Common myeloid progenitor, CD34-positive (primary cell): ENCODE data around the gene ACSS2.

Source experiments
- CTCF ChIA-PET: fragments of 350-600 bp; sonication (Branson Sonifier 250); formaldehyde crosslinking; loops from one replicate; lab custom pipeline; 2021; ENCODE audit warnings: antibody characterized with exemption; lab: Charles Lee
- POLR2A ChIA-PET: fragments of 350-600 bp; sonication (Branson Sonifier 250); formaldehyde crosslinking; loops from one replicate; lab custom pipeline; 2021; ENCODE audit warnings: antibody characterized with exemption; lab: Charles Lee
- DNase-seq, 3 donors: peaks; one replicate each; pipeline versions ENCODE4 v3.0.0 to v3.0.0-alpha.2; 2013
- H3K27ac ChIP-seq, 2 experiments: 1 replicate in 1 of 2; 2 replicates in 1 of 2; pipeline ENCODE4 v1.7.0; 2013; ENCODE audit warnings: inconsistent platforms in 2 of 2, low read length in 2 of 2, mild to moderate bottlenecking in 2 of 2, low read depth in 1 of 2, moderate library complexity in 1 of 2; ENCODE audit not compliant: severe bottlenecking in 2 of 2, insufficient read depth in 1 of 2, poor library complexity in 1 of 2
- H3K27me3 ChIP-seq, 5 experiments: replicated peaks in 2 of 5; 1 replicate in 3 of 5; 2 replicates in 2 of 5; pipeline versions ENCODE4 v1.6.1 to v1.7.0; 2013; ENCODE audit warnings: low read length in 4 of 5, mild to moderate bottlenecking in 2 of 5, moderate library complexity in 2 of 5, inconsistent platforms in 1 of 5; ENCODE audit not compliant: insufficient read depth in 5 of 5, control insufficient read depth in 4 of 5
- H3K36me3 ChIP-seq, 4 experiments: 1 replicate in 2 of 4; 2 replicates in 2 of 4; pipeline versions ENCODE4 v1.6.1 to v1.7.0; 2013; ENCODE audit warnings: low read length in 3 of 4, control low read depth in 1 of 4, mild to moderate bottlenecking in 1 of 4; ENCODE audit not compliant: control insufficient read depth in 4 of 4, insufficient read depth in 4 of 4
- H3K4me1 ChIP-seq, 4 experiments: 1 replicate in 3 of 4; 2 replicates in 1 of 4; pipeline versions ENCODE4 v1.6.1 to v1.7.1; 2013; ENCODE audit warnings: low read length in 3 of 4, mild to moderate bottlenecking in 3 of 4, control low read depth in 1 of 4, inconsistent platforms in 1 of 4, moderate library complexity in 1 of 4; ENCODE audit not compliant: control insufficient read depth in 4 of 4, insufficient read depth in 4 of 4; ENCODE audit errors: control extremely low read depth in 1 of 4
- H3K4me3 ChIP-seq, 7 experiments: 1 replicate in 4 of 7; 2 replicates in 3 of 7; pipeline versions ENCODE4 v1.5.1 to v1.7.0; 2013; ENCODE audit warnings: mild to moderate bottlenecking in 7 of 7, low read length in 6 of 7, moderate library complexity in 6 of 7, inconsistent platforms in 2 of 7, low read depth in 2 of 7, control low read depth in 1 of 7; ENCODE audit not compliant: insufficient read depth in 4 of 7, control insufficient read depth in 1 of 7; ENCODE audit errors: extremely low read depth in 1 of 7
- H3K9me3 ChIP-seq, 5 experiments: 1 replicate in 4 of 5; 2 replicates in 1 of 5; pipeline versions ENCODE4 v1.6.1 to v1.7.1; 2013; ENCODE audit warnings: low read length in 4 of 5, mild to moderate bottlenecking in 2 of 5, inconsistent platforms in 1 of 5, low read depth in 1 of 5, moderate library complexity in 1 of 5; ENCODE audit not compliant: control insufficient read depth in 4 of 5, insufficient read depth in 2 of 5; ENCODE audit errors: control extremely low read depth in 1 of 5
- WGBS: methylation state at CpG from one replicate; pipeline ENCODE4 v1.1.5; 2013; ENCODE audit not compliant: insufficient coverage; 5-methylcytosine and 5-hydroxymethylcytosine counted together

Gene ACSS2

GRCh38 chr20:34928411-34928810 is 52.0 kb downstream of the ACSS2 start:
- peaks cover 0 to 1% (median 0%) of the 10 kb centered on the region in 5 experiments for H3K9me3 ChIP-seq
- H3K4me1 ChIP-seq, result peaks cover 0 to 8% (median 3%) of the 10 kb centered on the region in 4 experiments
- CTCF ChIA-PET, result interaction anchor here (1.7 kb wide), 1 partner anchor 13 kb away, joined by 3 read pairs; no protein-coding TSS in a partner anchor
- no peak for DNase-seq
- H3K36me3 ChIP-seq, result peaks cover 9 to 91% (median 55%) of the 10 kb centered on the region in 4 experiments
- H3K4me3 ChIP-seq, result no peak overlapping the region
- WGBS, result 100% methylated on average over 2 of the region's 2 CpGs
- H3K27ac ChIP-seq, result no peak overlapping the region
- POLR2A ChIA-PET, result no interaction called here
- H3K27me3 ChIP-seq, result no peaks in the 10 kb centered on the region

DNA sequence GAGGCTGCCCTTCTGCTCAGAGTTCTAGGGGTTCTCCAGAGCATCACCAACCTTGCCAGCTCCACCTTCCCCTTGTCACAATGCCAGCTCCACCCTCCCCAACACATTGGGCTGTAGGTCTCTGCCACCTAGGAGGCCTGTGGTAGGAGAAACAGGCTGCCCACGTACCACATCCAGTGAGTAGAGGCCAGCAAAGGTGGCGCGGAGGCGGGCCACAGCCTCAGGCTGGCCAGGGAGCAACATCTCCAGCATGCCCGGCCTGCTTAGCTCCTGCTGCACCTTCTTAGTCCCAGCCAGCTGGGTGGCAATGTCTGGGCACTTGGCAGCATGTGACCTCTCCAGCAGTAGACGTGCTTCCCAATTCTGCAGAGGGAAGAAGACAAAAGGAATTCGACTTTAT is 55.4 kb downstream of the ACSS2 start:
- ChIA-PET CTCF (interaction anchor here (1.3 to 2.2 kb wide), 4 partner anchors 9 to 58 kb away, joined by 3 to 6 read pairs (median 4); no protein-coding TSS in a partner anchor), POLR2A (interaction anchor here (0.5 kb wide), 1 partner anchor 17 kb away, joined by 3 read pairs; no protein-coding TSS in a partner anchor)
- Histone ChIP-seq H3K36me3 (peaks cover 15 to 84% (median 53%) of the 10 kb centered on the region in 4 experiments), H3K27ac (no peak overlapping the region), H3K27me3 (no peaks in the 10 kb centered on the region), H3K9me3 (no peaks in the 10 kb centered on the region), H3K4me1 (no peaks in the 10 kb centered on the region), H3K4me3 (no peak overlapping the region)
- no peak for DNase-seq
- 91% methylated on average over 6 of the region's 7 CpGs for WGBS

DNA sequence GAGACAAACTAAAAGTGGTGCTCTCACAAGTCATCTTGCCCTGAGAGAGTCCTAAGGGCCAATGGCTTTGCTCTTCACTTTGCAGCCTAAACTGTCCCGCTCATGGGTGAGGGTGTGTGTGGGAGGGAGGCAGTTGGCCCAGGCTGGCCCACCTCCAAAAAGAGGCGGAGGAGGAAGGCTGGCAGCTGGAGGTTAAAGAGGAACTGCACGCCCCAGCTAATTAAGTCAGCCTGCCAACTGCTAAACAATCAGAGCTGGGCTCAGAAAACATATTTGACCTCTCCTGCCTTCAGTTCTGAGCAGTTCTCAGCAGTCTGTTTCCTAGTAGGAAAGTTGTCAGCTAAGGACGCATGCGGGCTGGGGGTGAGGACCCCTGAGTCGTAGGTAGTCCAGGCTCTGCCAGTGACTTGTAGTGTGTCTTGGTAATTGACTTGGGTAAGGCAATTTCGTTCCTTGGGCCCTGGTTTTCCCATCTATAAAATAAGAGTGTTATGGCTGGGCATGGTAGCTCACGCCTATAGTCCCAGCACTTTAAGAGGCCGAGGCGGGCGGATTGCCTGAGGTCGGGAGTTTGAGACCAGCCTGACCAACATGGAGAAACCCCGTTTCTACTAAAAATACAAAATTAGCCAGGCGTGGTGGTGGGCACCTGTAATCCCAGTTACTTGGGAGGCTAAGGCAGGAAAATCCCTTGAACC is 62.2 kb downstream of the ACSS2 start:
- POLR2A ChIA-PET, result no interaction called here

GRCh38 chr20:34940081-34940481 is 63.7 kb downstream of the ACSS2 start:
- Histone ChIP-seq H3K27me3 (no peaks in the 10 kb centered on the region), H3K36me3 (peaks cover 11 to 49% (median 34%) of the 10 kb centered on the region in 4 experiments), H3K4me3 (no peak overlapping the region), H3K9me3 (no peaks in the 10 kb centered on the region), H3K4me1 (peaks cover 0 to 38% (median 22%) of the 10 kb centered on the region in 4 experiments), H3K27ac (no peak overlapping the region)
- 63% methylated on average over 1 of the region's 1 CpG for WGBS
- peak in 1 of 3 donors; percentile 4 for DNase-seq
- ChIA-PET CTCF (interaction anchor here (0.6 to 6.3 kb wide), 4 partner anchors 8 to 65 kb away, joined by 3 to 42 read pairs (median 5); partner anchors contain the start of genes ACSS2 and GGT7), POLR2A (interaction anchor here (0.5 kb wide), 1 partner anchor 622 kb away, joined by 4 read pairs; no protein-coding TSS in a partner anchor)

More for the DNA sequence above, 62.2 kb downstream of the ACSS2 start:
- Histone ChIP-seq H3K27ac (peak overlapping the region in 1 of 2 experiments; percentile 27), H3K36me3 (peaks cover 9 to 51% (median 33%) of the 10 kb centered on the region in 4 experiments), H3K27me3 (no peaks in the 10 kb centered on the region), H3K9me3 (no peaks in the 10 kb centered on the region), H3K4me3 (peak overlapping the region in 2 of 7 experiments; percentile 20 to 31), H3K4me1 (peaks cover 0 to 38% (median 22%) of the 10 kb centered on the region in 4 experiments)
- DNase-seq, result peak; percentile 51 to 88 (median 85)
- CTCF ChIA-PET, result interaction anchor here (0.8 to 6.3 kb wide), 4 partner anchors 10 to 67 kb away, joined by 3 to 42 read pairs (median 4); partner anchors contain the start of genes ACSS2 and GGT7
- WGBS, result 49% methylated on average over 9 of the region's 14 CpGs

GRCh38 chr20:34941226-34941625 is 64.8 kb downstream of the ACSS2 start:
- no peak overlapping the region for H3K27ac ChIP-seq
- H3K9me3 ChIP-seq, result no peaks in the 10 kb centered on the region
- POLR2A ChIA-PET, result interaction anchor here (0.6 kb wide), 1 partner anchor 68 kb away, joined by 3 read pairs; no protein-coding TSS in a partner anchor
- peaks cover 12 to 52% (median 36%) of the 10 kb centered on the region in 4 experiments for H3K36me3 ChIP-seq
- CTCF ChIA-PET, result interaction anchor here (0.7 to 6.3 kb wide), 6 partner anchors 9 to 67 kb away, joined by 3 to 42 read pairs (median 4); partner anchors contain the start of genes ACSS2 and GGT7
- H3K27me3 ChIP-seq, result no peaks in the 10 kb centered on the region
- H3K4me1 ChIP-seq, result peaks cover 0 to 38% (median 22%) of the 10 kb centered on the region in 4 experiments
- peak in 2 of 3 donors; percentile 67 to 71 for DNase-seq
- no peak overlapping the region for H3K4me3 ChIP-seq
- 60% methylated on average over 2 of the region's 4 CpGs for WGBS

DNA sequence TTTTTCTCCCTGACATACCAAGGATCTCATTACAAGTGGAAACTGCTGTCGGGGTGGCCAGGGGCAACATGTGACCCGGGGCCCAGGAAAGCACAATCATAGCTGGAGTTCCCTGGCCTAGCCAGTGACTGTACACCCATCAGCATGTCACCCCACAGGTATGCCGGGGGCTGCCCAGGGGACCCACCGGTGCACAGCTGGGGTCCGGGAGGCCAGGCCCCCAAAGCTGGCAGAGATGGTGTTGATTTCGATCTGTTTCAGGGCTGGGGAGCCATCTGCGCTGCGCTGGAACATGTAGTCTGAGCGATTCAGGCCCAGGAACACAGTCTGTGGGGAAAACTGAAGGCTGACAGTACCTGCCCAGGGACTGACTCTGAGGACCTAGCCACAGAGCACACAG is 65.9 kb downstream of the ACSS2 start:
- H3K36me3 ChIP-seq, result peaks cover 13 to 51% (median 35%) of the 10 kb centered on the region in 4 experiments
- CTCF ChIA-PET, result interaction anchor here (1.1 to 6.3 kb wide), 3 partner anchors 8 to 68 kb away, joined by 3 to 42 read pairs (median 4); partner anchors contain the start of genes ACSS2 and GGT7

More for the DNA sequence above, 65.9 kb downstream of the ACSS2 start:
- Histone ChIP-seq H3K9me3 (no peaks in the 10 kb centered on the region), H3K27me3 (no peaks in the 10 kb centered on the region), H3K4me3 (no peak overlapping the region), H3K27ac (no peak overlapping the region), H3K4me1 (peaks cover 0 to 38% (median 22%) of the 10 kb centered on the region in 4 experiments)
- no peak for DNase-seq
- POLR2A ChIA-PET, result interaction anchor here (0.8 kb wide), 1 partner anchor 61 kb away, joined by 4 read pairs; no protein-coding TSS in a partner anchor
- WGBS, result 98% methylated on average over 8 of the region's 9 CpGs
